ENCODE results near the gene APOBR. TPM values are rescaled to one million over a fixed set of nuclear protein-coding genes. Genes with fewer than 3 reads are reported as not detected.
A peak's percentile ranks its signal among the peaks of the same experiment; 100 is the strongest.
"Not testable (repeated sequence)": the region's sequence is repeated elsewhere in the genome, so short reads cannot be mapped to it uniquely, and the experiment has no call there.

Gene APOBR
- total and polyA plus RNA-seq, 7 experiments from 2014 or later, result 0.22 to 28.8 (median 4.5) TPM

DNA sequence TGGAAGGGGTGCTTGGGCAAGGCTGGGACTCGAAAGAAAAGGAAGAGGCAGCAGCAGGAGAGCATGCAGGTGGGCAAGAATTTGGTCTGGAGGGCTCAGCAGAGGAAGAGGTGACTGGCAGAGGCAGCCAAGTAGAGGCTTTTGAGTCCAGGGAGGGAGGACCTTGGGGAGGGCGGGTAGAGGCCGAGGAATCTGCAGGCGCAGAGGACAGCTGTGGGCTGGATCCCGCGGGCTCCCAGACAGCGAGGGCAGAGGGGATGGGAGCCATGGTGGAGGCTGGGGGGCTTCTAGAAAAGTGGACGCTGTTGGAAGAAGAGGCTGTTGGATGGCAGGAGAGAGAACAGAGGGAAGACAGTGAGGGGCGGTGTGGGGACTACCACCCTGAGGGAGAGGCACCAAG, 2.9 kb downstream of the APOBR start:
- ChIA-PET CTCF (interaction anchor here (0.5 kb wide), 1 partner anchor 653 kb away, joined by 3 read pairs; no protein-coding TSS in a partner anchor), POLR2A (interaction anchor here (0.6 kb wide), 1 partner anchor 93 kb away, joined by 3 read pairs; no protein-coding TSS in a partner anchor)
- Histone ChIP-seq H3K27me3 (ENCODE audit: control insufficient read depth in 2 of 2, insufficient read depth in 2 of 2, low read length in 2 of 2) (no peaks in the 10 kb centered on the region), H3K9me3 (ENCODE audit: control insufficient read depth in 2 of 3, low read length in 3 of 3) (no peaks in the 10 kb centered on the region), H3K36me3 (ENCODE audit: control insufficient read depth in 2 of 3, insufficient read depth in 3 of 3, low read length in 3 of 3) (peaks cover 0 to 6% (median 0%) of the 10 kb centered on the region in 3 experiments), H3K4me3 (ENCODE audit: low read length) (no peak overlapping the region), H3K4me1 (ENCODE audit: control insufficient read depth in 2 of 2, insufficient read depth in 2 of 2, low read length in 2 of 2) (peaks cover 27 to 38% of the 10 kb centered on the region in 2 donors), H3K27ac (ENCODE audit: low read depth, low read length) (no peak overlapping the region)
- intact Hi-C loops (cut with micrococcal nuclease), result loop anchor here in 1 of 2 donors (10.0 kb wide), 3 partner anchors 283 to 353 kb away; partner anchors contain the start of genes TUFM and XPO6
- ATAC-seq (no peak), DNase-seq (no peak)
- peaks cover 0 to 23% (median 0%) of the 10 kb centered on the region in 5 donors for H3K36me3 Mint-ChIP-seq
- H3K27me3 Mint-ChIP-seq, result no peaks in the 10 kb centered on the region
- no peaks in the 10 kb centered on the region for H3K9me3 Mint-ChIP-seq
- peak overlapping the region in 3 of 10 donors; percentile 6 to 51 (median 26) for H3K4me3 Mint-ChIP-seq
- H3K27ac Mint-ChIP-seq, result peak overlapping the region; percentile 62 to 100 (median 84)
- peaks cover 34 to 61% (median 51%) of the 10 kb centered on the region in 7 donors for H3K4me1 Mint-ChIP-seq

DNA sequence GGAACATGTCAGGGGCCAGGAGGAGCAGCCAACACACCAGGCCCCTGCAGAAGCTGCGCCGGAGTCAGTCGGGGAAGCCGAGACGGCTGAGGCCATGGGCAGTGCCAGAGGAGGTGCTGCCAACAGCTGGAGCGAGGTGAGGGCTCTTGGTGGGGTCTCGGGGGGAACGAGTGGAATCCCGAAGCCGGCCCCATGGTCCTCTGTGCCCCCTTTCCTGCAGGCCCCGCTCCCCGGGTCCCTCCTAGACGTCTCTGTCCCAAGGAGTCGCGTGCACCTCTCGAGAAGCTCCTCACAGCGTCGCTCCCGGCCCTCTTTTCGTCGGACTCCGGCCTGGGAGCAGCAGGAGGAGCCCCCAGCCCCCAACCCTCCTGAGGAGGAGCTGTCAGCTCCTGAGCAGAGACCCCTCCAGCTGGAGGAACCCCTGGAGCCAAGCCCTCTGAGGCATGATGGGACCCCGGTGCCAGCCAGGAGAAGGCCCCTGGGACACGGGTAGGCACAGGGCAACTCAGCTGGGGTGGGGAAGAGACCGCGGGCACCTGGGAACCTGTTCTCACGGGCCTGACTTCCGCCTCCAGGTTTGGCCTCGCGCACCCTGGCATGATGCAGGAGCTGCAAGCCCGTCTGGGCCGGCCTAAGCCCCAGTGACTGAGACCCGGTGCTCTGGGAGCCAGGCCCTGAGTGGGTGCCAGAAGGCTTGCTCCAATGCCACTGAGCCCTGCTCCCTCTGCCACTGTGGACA, 3.6 kb downstream of the APOBR start:
- Histone ChIP-seq H3K4me1 (ENCODE audit: control insufficient read depth in 2 of 2, insufficient read depth in 2 of 2, low read length in 2 of 2) (peaks cover 25 to 34% of the 10 kb centered on the region in 2 donors), H3K9me3 (ENCODE audit: control insufficient read depth in 2 of 3, low read length in 3 of 3) (no peaks in the 10 kb centered on the region), H3K4me3 (ENCODE audit: low read length) (no peak overlapping the region), H3K27ac (ENCODE audit: low read depth, low read length) (no peak overlapping the region), H3K36me3 (ENCODE audit: control insufficient read depth in 2 of 3, insufficient read depth in 3 of 3, low read length in 3 of 3) (peaks cover 0 to 6% (median 0%) of the 10 kb centered on the region in 3 experiments), H3K27me3 (ENCODE audit: control insufficient read depth in 2 of 2, insufficient read depth in 2 of 2, low read length in 2 of 2) (no peaks in the 10 kb centered on the region)
- H3K4me3 Mint-ChIP-seq, result peak overlapping the region in 1 of 10 donors; percentile 51
- H3K4me1 Mint-ChIP-seq, result peaks cover 34 to 56% (median 49%) of the 10 kb centered on the region in 7 donors
- ChIA-PET CTCF (no interaction called here), POLR2A (interaction anchor here (0.8 to 1.1 kb wide), 2 partner anchors 12 to 26 kb away, joined by 3 read pairs; no protein-coding TSS in a partner anchor)
- DNase-seq (no peak), ATAC-seq (no peak)
- H3K9me3 Mint-ChIP-seq, result no peaks in the 10 kb centered on the region
- peaks cover 0 to 23% (median 0%) of the 10 kb centered on the region in 5 donors for H3K36me3 Mint-ChIP-seq
- H3K27ac Mint-ChIP-seq, result peak overlapping the region in 7 of 9 donors; percentile 64 to 100 (median 84)
- intact Hi-C loops (cut with micrococcal nuclease), result loop anchor here in 1 of 2 donors (10.0 kb wide), 3 partner anchors 283 to 353 kb away; partner anchors contain the start of genes TUFM and XPO6
- H3K27me3 Mint-ChIP-seq, result no peaks in the 10 kb centered on the region

DNA sequence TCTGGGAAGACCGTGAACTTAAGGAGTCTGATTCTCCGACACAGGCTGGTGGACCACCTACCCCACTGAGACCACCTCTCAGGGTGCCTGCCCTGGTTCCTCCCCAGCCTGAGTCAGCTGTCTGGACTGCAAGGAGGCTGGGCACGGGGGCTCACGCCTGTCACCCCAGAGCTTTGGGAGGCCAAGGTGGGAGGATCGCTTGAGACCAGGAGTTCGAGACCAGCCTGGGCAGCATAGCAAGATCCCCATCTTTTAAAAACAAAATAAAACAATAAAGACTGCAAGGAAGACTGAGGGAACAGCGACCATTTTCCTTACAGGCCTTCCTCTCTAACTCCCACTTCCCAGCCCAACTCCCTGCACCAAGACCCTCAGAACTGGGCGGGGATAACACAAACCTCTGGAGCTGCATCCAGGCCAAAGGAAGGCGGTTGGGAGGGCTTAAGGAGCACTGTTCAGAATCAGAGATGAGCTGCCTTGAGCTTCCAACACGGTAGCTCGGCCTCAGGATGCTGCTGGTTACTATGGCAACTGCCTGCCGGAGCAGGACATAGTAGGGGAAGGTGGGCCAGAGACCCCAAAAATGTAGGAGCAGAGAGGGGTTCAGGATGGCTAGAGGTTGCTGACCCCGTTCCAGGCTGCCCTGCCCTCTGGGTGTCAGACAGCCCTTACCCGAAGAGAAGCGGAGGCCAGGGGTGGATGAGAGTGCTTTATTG, 4.4 kb downstream of the APOBR start:
- Mint-ChIP-seq H3K4me1 (peaks cover 34 to 48% (median 42%) of the 10 kb centered on the region in 7 donors), H3K9me3 (no peaks in the 10 kb centered on the region), H3K36me3 (peaks cover 0 to 22% (median 0%) of the 10 kb centered on the region in 5 donors), H3K4me3 (no peak overlapping the region), H3K27ac (peak overlapping the region in 5 of 9 donors; percentile 48 to 86 (median 68)), H3K27me3 (no peaks in the 10 kb centered on the region)
- ChIA-PET CTCF (no interaction called here), POLR2A (interaction anchor here (0.6 to 1.1 kb wide), 3 partner anchors 11 to 44 kb away, joined by 3 to 4 read pairs (median 3); no protein-coding TSS in a partner anchor)
- Histone ChIP-seq H3K36me3 (ENCODE audit: control insufficient read depth in 2 of 3, insufficient read depth in 3 of 3, low read length in 3 of 3) (peaks cover 0 to 6% (median 0%) of the 10 kb centered on the region in 3 experiments), H3K9me3 (ENCODE audit: control insufficient read depth in 2 of 3, low read length in 3 of 3) (no peaks in the 10 kb centered on the region), H3K4me1 (ENCODE audit: control insufficient read depth in 2 of 2, insufficient read depth in 2 of 2, low read length in 2 of 2) (peaks cover 17 to 26% of the 10 kb centered on the region in 2 donors), H3K4me3 (ENCODE audit: low read length) (no peak overlapping the region), H3K27ac (ENCODE audit: low read depth, low read length) (no peak overlapping the region), H3K27me3 (ENCODE audit: control insufficient read depth in 2 of 2, insufficient read depth in 2 of 2, low read length in 2 of 2) (no peaks in the 10 kb centered on the region)
- ATAC-seq (no peak), DNase-seq (no peak)
- intact Hi-C loops (cut with micrococcal nuclease), result loop anchor here in 1 of 2 donors (10.0 kb wide), 3 partner anchors 284 to 354 kb away; partner anchors contain the start of genes TUFM and XPO6

DNA sequence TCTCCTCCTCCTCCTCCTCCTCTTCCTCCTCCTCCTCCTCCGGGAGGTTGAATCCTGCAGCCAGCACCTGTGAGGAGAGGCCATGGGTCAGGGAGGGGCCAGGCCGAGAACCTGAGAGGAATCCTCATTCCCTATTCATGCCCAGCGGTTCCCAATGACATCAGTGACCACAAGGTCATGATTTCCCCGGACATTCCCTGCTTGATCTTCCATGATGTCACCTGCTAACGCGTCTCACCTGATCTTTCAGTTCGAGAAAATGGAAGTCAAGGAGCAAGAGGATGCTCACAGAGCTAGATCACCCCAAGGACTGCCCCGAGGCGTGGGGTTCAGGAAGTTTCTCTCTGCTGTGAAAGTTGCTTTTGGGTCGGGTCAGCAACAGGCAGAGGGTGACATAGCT, 5.4 kb downstream of the APOBR start:
- Histone ChIP-seq H3K27ac (ENCODE audit: low read depth, low read length) (no peak overlapping the region), H3K4me1 (ENCODE audit: control insufficient read depth in 2 of 2, insufficient read depth in 2 of 2, low read length in 2 of 2) (peaks cover 8 to 19% of the 10 kb centered on the region in 2 donors), H3K27me3 (ENCODE audit: control insufficient read depth in 2 of 2, insufficient read depth in 2 of 2, low read length in 2 of 2) (no peaks in the 10 kb centered on the region), H3K4me3 (ENCODE audit: low read length) (no peak overlapping the region), H3K9me3 (ENCODE audit: control insufficient read depth in 2 of 3, low read length in 3 of 3) (no peaks in the 10 kb centered on the region), H3K36me3 (ENCODE audit: control insufficient read depth in 2 of 3, insufficient read depth in 3 of 3, low read length in 3 of 3) (peaks cover 0 to 6% (median 0%) of the 10 kb centered on the region in 3 experiments)
- POLR2A ChIA-PET, result interaction anchor here (0.6 kb wide), 3 partner anchors 11 to 1212 kb away, joined by 3 read pairs; no protein-coding TSS in a partner anchor
- H3K27ac Mint-ChIP-seq, result peak overlapping the region in 5 of 9 donors; percentile 31 to 92 (median 74)
- H3K36me3 Mint-ChIP-seq, result peaks cover 0 to 22% (median 0%) of the 10 kb centered on the region in 5 donors
- intact Hi-C loops (cut with micrococcal nuclease), result loop anchor here in 1 of 2 donors (10.0 kb wide), 3 partner anchors 285 to 355 kb away; partner anchors contain the start of genes TUFM and XPO6
- DNase-seq (no peak), ATAC-seq (no peak)
- H3K27me3 Mint-ChIP-seq, result no peaks in the 10 kb centered on the region
- CTCF ChIA-PET, result no interaction called here
- H3K9me3 Mint-ChIP-seq, result no peaks in the 10 kb centered on the region
- H3K4me1 Mint-ChIP-seq, result peaks cover 29 to 38% (median 32%) of the 10 kb centered on the region in 7 donors
- no peak overlapping the region for H3K4me3 Mint-ChIP-seq

GRCh38 chr16:28500476-28501180, 6.2 kb downstream of the APOBR start:
- peaks cover under 1 to 11% of the 10 kb centered on the region in 2 donors for H3K4me1 ChIP-seq (ENCODE audit: control insufficient read depth in 2 of 2, insufficient read depth in 2 of 2, low read length in 2 of 2)
- H3K36me3 ChIP-seq (ENCODE audit: control insufficient read depth in 2 of 3, insufficient read depth in 3 of 3, low read length in 3 of 3); H3K9me3 ChIP-seq (ENCODE audit: control insufficient read depth in 2 of 3, low read length in 3 of 3); CTCF ChIA-PET; H3K27me3 Mint-ChIP-seq; H3K27me3 ChIP-seq (ENCODE audit: control insufficient read depth in 2 of 2, insufficient read depth in 2 of 2, low read length in 2 of 2); H3K4me3 Mint-ChIP-seq; H3K27ac ChIP-seq (ENCODE audit: low read depth, low read length); intact Hi-C loops (cut with micrococcal nuclease); H3K4me3 ChIP-seq (ENCODE audit: low read length); ATAC-seq; DNase-seq; H3K9me3 Mint-ChIP-seq: not testable (repeated sequence)
- peaks cover 22 to 30% (median 24%) of the 10 kb centered on the region in 7 donors for H3K4me1 Mint-ChIP-seq
- POLR2A ChIA-PET, result interaction anchor here (0.6 kb wide), 2 partner anchors 57 to 1213 kb away, joined by 3 read pairs; no protein-coding TSS in a partner anchor
- H3K36me3 Mint-ChIP-seq, result peaks cover 0 to 22% (median 0%) of the 10 kb centered on the region in 5 donors
- H3K27ac Mint-ChIP-seq, result peak overlapping the region in 5 of 9 donors; percentile 14 to 92 (median 54)
